ENCODE measurements around the gene MROH8.

DNA sequence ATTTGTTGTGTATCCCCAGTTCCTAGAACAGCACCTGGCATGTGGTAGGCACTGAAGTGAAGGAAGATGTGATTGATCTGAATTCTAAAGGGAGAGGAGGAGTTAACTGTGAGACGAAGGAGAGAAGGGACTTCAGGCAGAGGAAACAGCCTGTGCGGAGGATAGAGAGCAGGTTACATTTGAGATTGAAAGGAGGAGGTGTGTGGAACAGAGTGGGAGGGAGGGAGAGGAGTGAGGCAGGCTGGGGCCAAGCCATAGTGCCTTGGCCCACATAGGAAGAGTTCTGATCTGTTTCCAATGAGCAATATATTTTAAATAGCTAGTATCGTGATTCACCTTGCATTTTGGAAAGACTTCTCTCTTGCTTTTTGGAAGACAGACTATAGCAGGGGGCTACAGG is 13.9 kb upstream of the MROH8 start:
- TF ChIP-seq POLR2A (IDR thresholded peaks at IDR 0.05): no peak
- TF ChIP-seq, protein P1, sequence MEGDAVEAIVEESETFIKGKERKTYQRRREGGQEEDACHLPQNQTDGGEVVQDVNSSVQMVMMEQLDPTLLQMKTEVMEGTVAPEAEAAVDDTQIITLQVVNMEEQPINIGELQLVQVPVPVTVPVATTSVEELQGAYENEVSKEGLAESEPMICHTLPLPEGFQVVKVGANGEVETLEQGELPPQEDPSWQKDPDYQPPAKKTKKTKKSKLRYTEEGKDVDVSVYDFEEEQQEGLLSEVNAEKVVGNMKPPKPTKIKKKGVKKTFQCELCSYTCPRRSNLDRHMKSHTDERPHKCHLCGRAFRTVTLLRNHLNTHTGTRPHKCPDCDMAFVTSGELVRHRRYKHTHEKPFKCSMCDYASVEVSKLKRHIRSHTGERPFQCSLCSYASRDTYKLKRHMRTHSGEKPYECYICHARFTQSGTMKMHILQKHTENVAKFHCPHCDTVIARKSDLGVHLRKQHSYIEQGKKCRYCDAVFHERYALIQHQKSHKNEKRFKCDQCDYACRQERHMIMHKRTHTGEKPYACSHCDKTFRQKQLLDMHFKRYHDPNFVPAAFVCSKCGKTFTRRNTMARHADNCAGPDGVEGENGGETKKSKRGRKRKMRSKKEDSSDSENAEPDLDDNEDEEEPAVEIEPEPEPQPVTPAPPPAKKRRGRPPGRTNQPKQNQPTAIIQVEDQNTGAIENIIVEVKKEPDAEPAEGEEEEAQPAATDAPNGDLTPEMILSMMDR (IDR thresholded peaks at IDR 0.05): no peak
- TF ChIP-seq EP300 (IDR thresholded peaks at IDR 0.05): no peak
- TF ChIP-seq POLR2AphosphoS5 (IDR thresholded peaks at IDR 0.05): no peak
